HEK293T (cell line): ENCODE results near the gene GDF11.

Experiments
- BHLHE40 ChIP-seq: fragments of 450-650 bp; IDR thresholded peaks from 2 replicates; pipeline ENCODE4 v1.6.1; 2016; ENCODE audit warnings: mild to moderate bottlenecking, moderate library complexity, borderline replicate concordance
- CTBP1 ChIP-seq: fragments of 450-650 bp; IDR thresholded peaks from 2 replicates; pipeline ENCODE4 v1.6.1; 2016; ENCODE audit warnings: borderline replicate concordance
- ELF4 ChIP-seq: fragments of 450-650 bp; IDR thresholded peaks from 2 replicates; pipeline ENCODE4 v1.6.1; 2017; ENCODE audit warnings: antibody characterized with exemption
- FOXK2 ChIP-seq: fragments of 450-650 bp; IDR thresholded peaks from 2 replicates; pipeline ENCODE4 v1.6.1; 2016; ENCODE audit warnings: mild to moderate bottlenecking
- NFRKB ChIP-seq: fragments of 450-650 bp; IDR thresholded peaks from 2 replicates; pipeline ENCODE4 v1.6.1; 2016; ENCODE audit warnings: mild to moderate bottlenecking, moderate library complexity
- SUZ12 ChIP-seq: fragments of 450-650 bp; IDR thresholded peaks from 2 replicates; pipeline ENCODE4 v1.6.1; 2016; ENCODE audit warnings: mild to moderate bottlenecking
- TARDBP ChIP-seq: fragments of 450-650 bp; IDR thresholded peaks from 2 replicates; pipeline ENCODE4 v1.6.1; 2016

GRCh38 chr12:55739025-55739378, 3.9 kb upstream of the GDF11 start:
- TF ChIP-seq NFRKB (no peak), TARDBP (no peak), CTBP1 (no peak), ELF4 (no peak), BHLHE40 (no peak), FOXK2 (no peak), SUZ12 (no peak)
